ENCODE data around the gene MIEF1.

The MIEF1 gene

DNA sequence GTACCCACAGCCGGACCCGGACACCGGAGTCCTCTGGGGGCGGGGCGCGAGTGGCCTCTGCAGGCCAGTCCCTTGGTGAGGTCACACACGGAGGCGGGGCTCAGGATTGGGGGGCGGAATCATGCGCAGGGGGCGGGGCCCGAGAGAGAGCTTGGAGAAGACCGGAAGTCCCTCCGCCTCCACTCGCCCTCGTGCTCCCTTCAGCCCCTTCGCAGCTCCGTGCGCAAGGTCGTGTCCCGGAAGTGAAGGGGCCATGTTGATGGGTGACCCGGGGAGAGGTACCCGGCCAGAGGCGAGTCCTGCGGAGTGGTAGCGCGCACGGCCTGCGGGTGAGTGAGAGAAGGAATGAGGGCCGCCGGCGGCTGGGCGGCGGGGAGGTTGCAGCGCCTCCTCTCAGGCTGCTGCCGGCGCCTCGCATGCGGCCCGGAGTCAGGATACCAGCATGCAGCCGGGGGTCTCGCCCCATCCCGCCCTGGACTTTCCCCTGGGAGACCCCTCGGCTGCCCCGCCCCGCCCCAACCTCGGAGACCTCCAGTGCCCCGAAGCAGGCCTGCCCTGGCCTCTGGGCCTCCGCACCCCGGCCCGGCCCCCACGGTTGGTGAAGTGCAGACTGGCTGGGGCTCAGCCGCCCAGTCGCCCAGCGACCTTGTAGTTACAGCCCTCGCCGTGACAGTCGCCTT lies at the start of gene MIEF1:
Gene MIEF1, plus strand, starts transcription at position 182 of the 680 bp plus-strand sequence. CDS start 9,005 bp downstream, outside the sequence.
- peak; percentile 98 for DNase-seq

DNA sequence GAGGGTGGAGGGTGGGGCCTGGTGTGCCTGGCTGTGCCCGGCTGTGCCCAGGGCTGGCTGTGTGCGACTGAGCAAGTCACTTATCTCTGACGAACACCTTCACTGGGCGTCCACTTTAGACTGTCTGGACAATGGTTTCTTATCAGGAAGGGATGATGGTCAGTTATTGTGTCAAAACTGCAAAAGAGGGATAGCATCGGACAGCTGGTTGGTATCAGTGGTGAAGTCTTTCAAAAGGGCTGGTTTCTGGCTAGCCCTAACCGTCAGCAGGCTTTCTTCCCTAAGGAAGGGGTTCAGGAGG lies 49.4 kb upstream of the MIEF1 start:
- DNase-seq = no peak

DNA sequence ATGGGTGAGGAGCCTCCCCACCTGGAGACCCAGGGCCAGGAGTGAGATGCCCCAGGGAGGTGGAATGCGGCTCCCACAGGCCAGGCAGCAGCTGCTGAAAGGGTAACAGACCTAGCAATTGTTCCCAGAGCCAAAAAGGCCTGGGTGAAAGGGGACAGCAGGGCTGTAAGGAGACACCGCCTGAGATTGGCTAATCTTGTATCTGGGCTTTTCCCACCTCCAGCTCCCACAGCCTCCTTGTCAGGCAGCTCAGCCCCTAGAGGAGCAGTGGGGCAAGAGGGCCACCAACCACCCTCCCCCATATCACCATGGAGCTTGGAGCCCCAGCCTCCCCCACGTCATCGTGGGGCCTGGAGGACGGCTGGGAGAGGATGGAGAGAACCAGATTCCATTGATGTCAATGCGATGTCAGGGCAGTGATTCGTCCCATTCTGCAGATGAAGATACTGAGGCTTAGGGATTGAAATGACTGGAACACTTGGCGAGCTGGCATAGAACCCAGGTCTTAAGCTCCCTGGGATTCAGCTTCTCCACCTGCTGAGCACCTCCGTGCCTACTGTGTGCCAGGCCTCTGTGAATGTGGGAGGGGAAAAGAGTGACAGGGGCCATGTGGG lies 48.2 kb upstream of the MIEF1 start:
- DNase-seq = peak; percentile 91

DNA sequence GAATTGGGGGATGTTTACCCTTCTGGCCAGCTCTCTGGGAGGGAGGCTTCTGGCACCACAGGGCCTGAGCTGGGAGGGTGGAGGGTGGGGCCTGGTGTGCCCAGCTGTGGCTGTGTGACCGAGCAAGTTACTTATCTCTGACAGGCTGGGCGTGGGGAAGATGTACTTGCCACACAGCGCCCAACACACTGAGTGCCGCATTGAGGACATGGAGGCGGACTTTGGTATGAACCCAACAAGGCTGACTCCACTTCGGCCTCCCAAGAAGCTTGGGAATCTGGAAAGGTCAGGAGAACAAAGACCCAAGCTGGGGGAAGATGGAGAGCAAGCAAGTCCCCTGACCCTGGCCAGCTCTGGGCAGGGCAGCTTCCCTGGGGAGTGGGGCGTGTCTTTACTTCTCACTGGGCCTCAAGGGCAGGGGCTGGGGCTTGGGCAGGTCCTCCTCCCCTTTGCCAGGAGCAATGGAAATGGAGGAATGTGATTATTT lies 47.7 kb upstream of the MIEF1 start:
- peak; percentile 80 for DNase-seq

DNA sequence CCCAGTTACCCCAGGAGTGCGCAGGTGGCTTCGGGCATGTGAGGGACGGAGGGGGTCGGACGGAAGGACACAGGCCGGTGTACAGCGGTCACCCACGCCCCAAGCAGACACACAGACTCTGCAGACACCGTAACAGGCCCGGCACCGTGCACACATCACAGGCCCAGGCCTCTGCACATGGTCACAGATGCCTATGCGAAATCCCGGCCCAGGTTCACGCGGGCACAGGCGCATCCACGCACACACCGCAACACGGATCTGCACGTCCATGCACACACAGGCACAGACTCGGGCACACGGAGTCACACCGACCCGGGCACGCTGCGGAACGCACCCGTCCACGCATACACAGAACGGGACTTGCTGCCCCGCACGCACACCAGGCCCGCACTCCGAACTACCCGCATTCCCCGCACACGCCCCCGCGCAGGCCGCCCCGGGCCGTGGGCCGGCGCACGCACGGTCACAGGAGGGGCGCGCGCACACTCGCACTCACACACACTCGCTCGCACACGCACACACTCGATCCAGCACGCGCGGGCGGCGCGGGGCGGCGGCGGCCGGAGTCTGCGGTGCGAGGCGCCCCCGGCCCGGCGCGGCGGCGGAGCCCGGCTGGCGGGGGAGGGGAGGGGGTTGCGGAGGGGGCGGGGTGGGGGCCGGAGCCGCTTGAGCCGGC lies 45.4 kb upstream of the MIEF1 start, which contains the start of gene MGAT3:
Gene MGAT3, plus strand, starts transcription at position 491 of the 676 bp plus-strand sequence. CDS start 30,336 bp downstream, outside the sequence.
- DNase-seq = no peak

GRCh38 chr22:39457198-39457555 lies 44.9 kb upstream of the MIEF1 start:
- no peak for DNase-seq

DNA sequence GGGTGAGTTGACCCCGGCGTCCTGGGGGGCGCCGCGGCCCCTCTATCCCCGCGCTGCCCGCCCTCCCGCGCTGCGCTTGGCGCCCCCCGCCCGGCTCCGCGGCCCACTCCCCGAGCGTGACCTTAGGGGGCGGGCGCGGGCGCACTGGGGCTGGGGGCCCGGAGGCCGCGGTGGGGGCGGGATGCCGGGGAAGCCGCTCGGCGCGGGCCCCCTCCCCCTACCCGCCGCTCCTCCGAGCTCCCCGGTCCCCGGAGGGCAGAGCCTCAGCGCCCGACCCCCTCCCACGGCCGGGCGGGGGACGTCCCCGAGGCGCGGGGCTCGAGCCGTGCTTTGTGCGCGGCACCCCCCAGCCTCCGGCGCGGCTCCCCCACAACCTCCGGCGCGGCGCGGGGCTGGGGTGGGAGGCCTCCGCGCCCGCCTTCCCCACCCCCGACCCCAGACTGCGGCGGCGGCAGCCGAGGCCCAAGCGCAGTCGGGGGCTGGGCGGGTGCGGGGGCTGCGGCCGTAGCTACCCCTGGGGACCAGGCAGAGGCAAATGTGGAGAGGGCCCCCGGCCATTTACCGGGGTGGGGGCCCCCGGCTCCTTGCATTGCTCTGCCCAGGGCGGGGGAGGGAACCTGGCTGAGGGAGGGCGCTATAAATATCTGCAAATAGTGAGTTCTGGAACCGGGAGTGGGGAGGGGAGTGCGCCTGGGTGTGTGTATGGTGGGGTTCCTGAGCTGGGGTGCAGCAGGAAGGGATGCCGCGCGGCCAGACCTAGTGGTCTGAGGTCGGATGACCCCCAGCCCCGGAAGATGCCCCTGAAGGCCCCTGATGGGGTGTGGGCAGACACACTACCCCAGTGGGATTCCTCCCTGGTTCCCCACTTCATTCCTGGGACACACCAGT lies 44.3 kb upstream of the MIEF1 start:
- DNase-seq = no peak

DNA sequence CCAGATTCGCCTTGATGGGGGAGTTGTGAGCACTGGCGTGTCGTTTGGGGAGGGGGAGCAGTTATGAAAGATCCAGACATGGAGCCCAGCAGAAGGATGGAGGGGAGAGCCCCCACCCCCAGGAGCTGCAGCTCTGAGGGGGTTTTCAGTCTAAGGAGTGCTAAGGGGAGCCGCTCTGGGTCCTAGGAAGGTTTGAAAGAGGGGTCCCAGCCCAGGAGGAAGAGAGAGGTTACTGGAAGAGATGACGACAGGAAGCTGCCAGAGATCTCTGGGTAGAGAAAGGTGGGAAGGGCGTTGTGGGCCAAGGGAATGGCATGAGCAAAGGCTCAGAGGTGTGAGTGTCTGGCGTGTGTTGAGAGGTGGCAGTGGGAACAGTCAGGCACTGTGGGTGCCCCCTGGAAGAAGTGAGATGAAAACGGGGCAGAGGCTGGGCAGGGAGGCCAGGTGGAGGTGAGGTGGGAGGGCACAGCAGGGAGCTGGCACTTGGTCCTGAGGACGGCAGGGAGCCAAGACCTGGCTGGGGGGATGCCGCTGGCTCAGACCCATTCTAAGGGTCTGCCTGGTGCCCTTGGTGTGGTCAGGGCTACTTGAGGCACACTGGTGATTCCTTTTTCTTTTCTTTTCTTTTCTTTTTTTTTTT lies 43.5 kb upstream of the MIEF1 start:
- no peak for DNase-seq

DNA sequence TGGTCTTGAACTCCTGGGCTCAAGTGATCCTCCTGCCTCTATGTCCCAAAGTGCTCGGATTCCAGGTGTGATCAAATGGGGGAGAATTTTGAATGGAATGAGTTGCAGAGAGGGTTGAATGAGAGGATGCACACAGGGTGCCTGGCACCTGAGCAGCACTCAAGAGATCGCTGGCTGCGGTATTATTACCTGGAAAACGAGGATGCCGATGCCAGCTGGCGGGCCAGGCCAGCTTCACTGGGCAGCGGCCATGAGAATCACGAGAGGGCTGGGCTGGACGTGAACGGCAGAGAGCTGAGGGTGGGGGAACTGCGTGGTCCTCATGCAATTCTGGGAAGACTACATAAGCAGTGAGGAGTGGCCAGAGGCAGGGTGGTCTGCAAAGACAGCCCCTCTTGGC lies 42.4 kb upstream of the MIEF1 start:
- DNase-seq = no peak

DNA sequence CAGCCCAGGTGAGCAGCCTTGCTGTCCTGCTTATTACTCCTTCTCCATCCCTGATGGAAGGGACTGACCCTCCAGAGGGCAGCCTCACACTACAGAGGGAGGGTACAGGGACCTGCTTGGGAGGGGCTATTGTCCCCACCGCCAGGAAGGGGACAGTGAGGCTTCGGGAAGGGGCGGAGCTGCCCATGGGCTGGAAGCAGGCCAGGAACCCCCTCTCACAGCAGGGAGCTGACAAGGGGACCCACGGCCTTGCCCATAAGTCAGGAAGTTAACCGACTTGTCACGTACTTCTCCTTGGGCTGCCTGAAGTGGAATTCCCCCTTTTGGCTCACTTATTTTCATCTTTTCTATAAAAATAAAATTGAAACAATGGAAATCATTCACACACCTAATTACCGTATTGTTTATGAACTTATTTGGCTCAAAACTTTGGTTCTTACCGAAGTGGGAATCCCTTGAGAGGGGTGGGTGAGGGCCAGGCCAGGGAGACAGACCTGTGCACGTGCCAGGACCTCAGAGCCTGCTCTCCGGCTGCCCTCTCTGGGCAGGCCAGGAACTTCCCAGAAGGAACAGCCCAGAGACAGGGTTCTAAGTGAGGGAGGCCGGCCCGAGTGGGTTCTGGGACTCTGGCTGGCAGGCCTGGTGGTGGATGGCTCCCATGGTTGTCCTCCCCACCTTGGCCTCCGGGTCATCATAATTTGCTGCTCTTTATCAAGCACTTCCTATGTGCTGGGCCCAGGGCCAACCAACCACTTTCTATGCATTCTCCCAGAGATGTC lies 39.5 kb upstream of the MIEF1 start:
- no peak for DNase-seq

DNA sequence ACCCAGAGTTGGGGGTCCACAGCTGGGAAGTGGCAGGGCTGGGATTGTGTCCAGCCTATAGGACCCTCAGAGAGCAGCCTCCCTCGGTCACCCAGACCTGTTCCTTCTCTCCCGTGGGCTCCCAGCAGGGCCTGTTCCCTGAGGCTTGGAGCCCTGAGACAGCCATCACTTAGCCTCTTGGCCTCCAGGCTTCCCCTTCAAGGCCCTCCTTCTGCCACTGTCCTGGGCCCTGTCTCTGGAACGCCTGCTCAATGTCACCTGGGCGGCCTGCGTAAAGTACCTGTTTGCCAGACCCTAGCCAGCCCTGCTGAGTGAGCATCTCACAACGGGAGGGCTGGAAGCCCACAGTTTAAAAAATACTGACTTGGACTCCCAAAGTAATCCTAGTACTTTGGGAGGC lies 38.8 kb upstream of the MIEF1 start:
- peak; percentile 72 for DNase-seq

DNA sequence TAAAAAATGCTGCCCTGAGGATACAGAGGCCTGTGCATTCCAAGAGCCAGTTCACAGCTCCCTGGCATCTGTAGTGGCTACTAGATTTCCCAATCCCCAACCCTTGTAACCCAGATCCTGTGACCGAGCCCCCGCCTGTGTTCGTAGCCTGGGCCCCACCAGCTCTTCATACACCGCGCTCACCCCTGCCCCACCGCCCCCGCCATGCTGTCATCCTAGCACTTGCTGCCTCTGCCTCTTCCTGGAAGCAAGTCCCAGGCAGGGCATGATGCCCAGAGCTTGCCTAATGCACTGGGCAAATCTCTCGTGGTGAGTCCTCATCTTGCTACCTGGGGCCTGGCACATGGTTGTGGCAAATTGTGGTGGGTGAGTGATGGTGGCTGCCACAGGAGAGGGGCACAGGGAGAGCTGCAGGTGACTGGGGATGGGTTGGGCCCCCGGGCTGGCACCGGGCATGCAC lies 38.1 kb upstream of the MIEF1 start:
- DNase-seq = no peak

- DNase-seq = peak; percentile 68
Measured at GRCh38 chr22:39466228-39467006, 35.7 kb upstream of the MIEF1 start.

DNA sequence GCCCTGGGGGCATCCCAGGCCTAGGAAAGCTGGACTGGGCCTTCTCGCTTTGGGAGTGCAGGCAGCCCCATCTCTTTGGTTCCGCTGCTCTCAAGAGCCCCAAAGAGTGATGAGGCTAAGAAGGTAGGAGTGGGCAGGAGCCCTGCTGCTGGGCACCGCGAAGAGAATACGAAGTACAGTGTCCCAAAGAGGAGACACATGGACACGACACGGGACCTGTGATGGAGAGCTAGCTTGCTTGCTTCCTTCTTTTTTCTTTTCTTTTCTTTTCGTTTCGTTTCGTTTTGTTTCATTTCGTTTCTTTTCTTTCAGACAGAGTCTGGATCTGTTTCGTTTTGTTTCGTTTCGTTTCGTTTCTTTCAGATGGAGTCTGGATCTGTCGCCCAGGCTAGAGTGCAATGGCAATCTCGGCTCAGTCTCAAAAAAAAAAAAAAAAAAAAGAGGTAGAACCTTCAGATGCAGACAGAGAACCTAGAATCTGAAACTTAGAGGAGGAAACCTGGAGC lies 34.6 kb upstream of the MIEF1 start:
- DNase-seq = no peak

DNA sequence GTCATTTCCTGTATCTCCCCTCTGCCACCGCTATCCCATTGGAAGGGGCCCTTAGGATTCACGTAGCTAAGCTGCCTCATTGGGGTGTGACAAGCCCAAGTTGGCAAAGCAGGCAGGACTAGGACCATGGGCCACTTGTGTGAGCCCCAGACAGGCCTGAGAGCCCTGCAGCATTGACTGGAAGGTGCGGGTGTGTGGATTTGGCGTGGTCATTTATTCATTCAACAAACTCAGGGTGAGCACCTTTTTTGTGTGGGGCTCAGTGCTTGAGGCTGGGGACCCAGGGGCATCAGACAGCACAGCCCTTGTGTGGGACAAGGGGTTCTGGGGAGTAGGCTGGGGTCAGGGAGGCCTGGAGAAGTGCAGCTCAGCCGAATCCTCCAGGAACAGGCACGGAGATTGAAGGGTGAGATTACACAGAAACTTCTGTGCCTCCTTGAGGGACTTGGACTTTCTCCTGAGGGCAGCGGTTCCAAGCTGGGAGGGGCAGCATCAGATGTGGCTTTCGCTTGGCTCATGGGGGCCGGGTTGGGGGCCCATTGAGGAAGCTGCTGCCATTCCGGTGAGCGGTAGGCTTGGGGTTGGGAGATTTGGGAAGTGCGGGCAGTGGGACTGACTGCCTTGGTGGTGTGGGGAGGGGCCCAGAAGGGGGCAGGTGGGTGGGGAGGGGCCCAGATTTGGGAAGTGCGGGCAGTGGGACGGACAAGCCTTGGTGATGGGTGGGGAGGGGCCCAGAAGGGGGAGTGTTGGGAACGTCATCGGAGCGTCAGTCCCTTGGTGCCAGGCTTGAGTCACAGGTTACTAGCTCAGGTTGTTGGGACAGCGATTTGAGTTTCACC lies 33.4 kb upstream of the MIEF1 start:
- DNase-seq = no peak

DNA sequence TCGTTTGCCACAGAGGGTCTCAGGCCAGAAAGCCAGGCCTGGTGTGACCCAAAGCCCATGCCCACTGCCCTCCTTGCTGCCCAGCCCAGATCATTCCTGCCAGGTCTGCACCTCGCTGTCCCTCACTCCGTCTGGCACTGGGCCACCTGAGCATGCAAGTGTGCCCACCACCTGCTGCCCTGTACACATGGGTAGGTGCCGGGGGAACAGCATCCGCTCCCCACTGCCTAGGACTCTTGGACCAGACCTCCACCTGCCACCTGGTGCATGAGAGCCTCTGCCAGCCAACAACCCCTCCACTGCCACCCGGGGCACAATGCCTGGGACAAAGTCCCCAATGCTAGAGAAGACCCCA lies 32.8 kb upstream of the MIEF1 start:
- no peak for DNase-seq

DNA sequence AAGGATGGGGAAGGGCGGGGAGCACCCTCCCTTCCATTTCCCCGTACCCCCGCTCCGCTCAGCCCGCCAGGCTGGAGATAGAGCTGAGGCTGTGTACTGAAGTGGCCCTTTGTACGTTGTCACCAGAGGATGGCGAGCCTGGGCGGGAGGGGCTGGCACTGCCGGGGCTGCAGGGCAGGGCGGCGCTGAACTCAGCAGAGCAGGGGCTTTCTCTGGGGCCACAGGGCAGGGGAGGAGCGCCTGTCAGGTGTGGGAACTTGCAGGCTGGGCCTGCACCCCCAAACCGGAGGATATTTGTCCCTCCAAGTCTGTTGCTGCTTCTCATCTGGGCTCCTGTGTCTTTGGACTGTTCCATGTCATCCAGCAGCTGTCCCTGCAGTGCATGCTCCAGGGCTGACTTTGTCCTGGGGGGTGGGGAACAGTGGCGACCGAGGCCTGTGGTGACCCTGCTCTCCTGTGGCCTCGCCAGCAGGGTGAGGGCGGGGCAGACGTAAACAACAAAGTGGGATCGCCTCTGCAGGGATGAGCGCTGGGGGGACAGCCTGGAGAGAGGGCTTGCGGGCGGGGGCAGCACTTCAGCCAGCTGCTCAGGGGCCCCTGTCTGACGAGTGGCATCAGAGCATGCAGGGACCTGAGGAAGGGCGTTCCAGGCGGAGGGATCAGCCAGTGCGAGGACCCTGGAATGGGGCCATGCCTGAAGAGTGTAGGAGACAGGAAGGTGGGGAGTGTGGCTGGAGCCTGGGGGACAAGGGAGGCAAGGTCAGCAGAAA lies 32.2 kb upstream of the MIEF1 start:
- DNase-seq = no peak

DNA sequence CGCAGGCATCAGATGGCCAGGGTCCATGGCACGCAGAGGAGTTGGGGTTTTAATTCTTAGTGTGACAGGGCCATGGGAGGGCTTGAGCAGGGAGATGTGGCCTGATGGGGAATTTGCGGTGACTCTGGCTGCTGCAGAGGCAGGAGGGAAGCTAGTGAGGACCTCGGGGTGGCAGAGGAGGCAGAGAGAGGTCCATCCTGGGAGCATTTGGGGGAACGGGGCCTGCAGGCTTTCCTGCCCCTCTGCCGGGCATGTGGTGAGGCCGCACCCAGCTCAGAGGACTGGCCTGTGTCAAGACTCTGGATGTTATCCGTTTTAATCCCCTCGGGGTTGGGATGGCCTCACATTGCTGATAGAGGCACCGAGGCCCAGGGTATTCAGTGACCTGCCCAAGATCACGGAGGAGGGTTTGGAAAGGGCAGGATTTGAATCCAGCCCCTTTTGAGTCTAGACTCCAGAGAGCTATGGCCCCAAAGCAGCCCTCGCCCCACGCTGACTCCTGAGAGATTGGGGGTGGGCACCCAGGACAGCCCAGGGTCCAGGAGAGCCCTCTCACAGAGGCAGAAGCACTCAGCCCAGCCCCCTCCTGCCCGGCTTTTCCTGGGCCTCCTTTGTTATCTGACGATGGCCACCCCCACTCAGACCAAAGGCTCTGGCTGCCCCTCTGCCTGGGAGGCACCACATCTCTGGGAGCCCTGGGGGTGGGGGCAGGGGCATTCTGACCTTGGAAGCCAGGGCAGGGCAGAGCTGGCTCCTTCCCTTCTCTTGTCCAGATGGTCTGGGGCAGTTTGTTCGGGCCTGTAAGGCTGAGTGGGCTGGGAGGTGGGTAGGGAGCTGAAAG lies 31.4 kb upstream of the MIEF1 start:
- DNase-seq = no peak

Data from islet precursor cell (in vitro differentiated cells).